ENCODE measurements around the gene IPO7. TPM values are rescaled to one million over a fixed set of nuclear protein-coding genes. Genes with fewer than 3 reads are reported as not detected.

The IPO7 gene
- total RNA-seq, 2 donors from 2014 or later, result 80.8 to 103 TPM

- intact Hi-C loops (cut with DNase I), result no loop called here
- DNase-seq, result no peak
- Histone ChIP-seq H3K9me3 (no peaks in the 10 kb centered on the region), H3K27ac (peak overlapping the region; percentile 100), H3K9ac (ENCODE audit: low read depth in 2 of 2, low read length in 2 of 2) (peak overlapping the region; percentile 29 to 93), H3K36me3 (no peaks in the 10 kb centered on the region), H3K27me3 (no peaks in the 10 kb centered on the region), H3K4me3 (peak overlapping the region; percentile 50), H3K4me1 (peaks cover 5% of the 10 kb centered on the region)
- TF ChIP-seq CTCF (IDR thresholded peaks at IDR 0.05), result no peak
These were observed 77.8 kb downstream of the IPO7 start for GRCh38 chr11:9462172-9462799.

- DNase-seq, result no peak
- intact Hi-C loops (cut with DNase I), result no loop called here
- Histone ChIP-seq H3K9ac (ENCODE audit: low read depth in 2 of 2, low read length in 2 of 2) (no peak overlapping the region), H3K9me3 (no peaks in the 10 kb centered on the region), H3K36me3 (no peaks in the 10 kb centered on the region), H3K27ac (no peak overlapping the region), H3K4me3 (peak overlapping the region; percentile 50), H3K4me1 (peaks cover 5% of the 10 kb centered on the region), H3K27me3 (no peaks in the 10 kb centered on the region)
- no peak for TF ChIP-seq CTCF (IDR thresholded peaks at IDR 0.05)
These were observed 78.5 kb downstream of the IPO7 start for GRCh38 chr11:9462806-9463537.

DNA sequence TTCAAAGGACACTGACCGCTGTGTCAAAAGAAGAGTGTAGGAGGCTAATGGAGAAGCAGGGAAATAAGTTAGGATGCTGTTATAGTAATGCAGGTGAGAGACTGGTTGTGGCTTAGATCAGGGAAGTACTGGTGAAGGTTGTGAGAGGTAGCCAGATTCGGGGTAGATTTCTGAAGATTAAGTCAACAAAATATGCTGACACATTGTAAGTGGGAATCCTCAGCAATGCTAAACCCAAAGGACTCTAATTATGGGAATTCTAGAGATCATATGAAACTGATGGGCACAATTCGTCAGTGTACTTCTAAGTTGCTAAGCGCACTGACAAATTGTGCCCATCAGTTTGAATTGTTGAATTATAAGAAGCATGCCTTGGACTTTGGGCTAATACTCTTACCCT lies 86.3 kb downstream of the IPO7 start:
- Histone ChIP-seq H3K27me3 (no peaks in the 10 kb centered on the region), H3K36me3 (peaks cover 6% of the 10 kb centered on the region), H3K9me3 (no peaks in the 10 kb centered on the region), H3K4me1 (no peaks in the 10 kb centered on the region), H3K27ac (no peak overlapping the region), H3K4me3 (no peak overlapping the region), H3K9ac (ENCODE audit: low read depth in 2 of 2, low read length in 2 of 2) (no peak overlapping the region)
- no peak for DNase-seq
- intact Hi-C loops (cut with DNase I), result no loop called here
- TF ChIP-seq CTCF (IDR thresholded peaks at IDR 0.05), result no peak

GRCh38 chr11:9473408-9473807 lies 89.0 kb downstream of the IPO7 start:
- Histone ChIP-seq H3K9ac (ENCODE audit: low read depth in 2 of 2, low read length in 2 of 2) (no peak overlapping the region), H3K9me3 (no peaks in the 10 kb centered on the region), H3K4me1 (no peaks in the 10 kb centered on the region), H3K27ac (no peak overlapping the region), H3K36me3 (peaks cover 6% of the 10 kb centered on the region), H3K4me3 (no peak overlapping the region), H3K27me3 (no peaks in the 10 kb centered on the region)
- no peak for DNase-seq
- intact Hi-C loops (cut with DNase I), result no loop called here
- TF ChIP-seq CTCF (IDR thresholded peaks at IDR 0.05), result no peak

GRCh38 chr11:9479899-9480298 lies 95.4 kb downstream of the IPO7 start:
- Histone ChIP-seq H3K27ac (no peak overlapping the region), H3K4me3 (no peak overlapping the region), H3K27me3 (no peaks in the 10 kb centered on the region), H3K36me3 (no peaks in the 10 kb centered on the region), H3K9me3 (no peaks in the 10 kb centered on the region), H3K9ac (ENCODE audit: low read depth in 2 of 2, low read length in 2 of 2) (no peak overlapping the region), H3K4me1 (no peaks in the 10 kb centered on the region)
- intact Hi-C loops (cut with DNase I), result no loop called here
- TF ChIP-seq CTCF (IDR thresholded peaks at IDR 0.05), result no peak
- DNase-seq, result no peak

Measured in colonic mucosa (tissue), 4 donors.